ENCODE results near the gene ETV6.

DNA sequence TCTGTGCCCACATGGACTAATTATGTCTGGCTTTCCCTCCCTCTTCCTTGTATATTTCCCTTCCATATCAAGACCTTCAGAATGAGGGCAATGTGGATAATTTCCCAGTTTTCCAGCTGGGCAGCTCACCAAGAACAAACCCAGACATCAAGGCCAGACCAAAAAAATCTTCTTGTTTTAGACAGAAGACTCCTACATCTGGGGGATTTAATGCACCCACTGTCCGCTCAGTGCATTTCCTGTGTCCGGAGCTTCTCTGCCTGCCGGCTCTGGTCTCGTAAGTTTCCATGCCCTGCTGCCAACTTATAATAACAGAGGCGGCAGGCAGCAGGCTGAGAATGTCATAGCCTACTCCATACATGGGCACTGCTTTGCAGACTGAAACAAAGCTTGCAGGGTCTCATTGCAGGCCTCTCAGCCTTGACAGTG, 214.0 kb downstream of the ETV6 start:
- TF ChIP-seq ZNF274 (IDR thresholded peaks at IDR 0.05; ENCODE audit: low read depth, low read length) = no peak
- no peak for TF ChIP-seq YY1 (IDR thresholded peaks at IDR 0.05; ENCODE audit: insufficient read depth, insufficient read length)
